ENCODE data around the gene GRIK3.

GRIK3 gene

DNA sequence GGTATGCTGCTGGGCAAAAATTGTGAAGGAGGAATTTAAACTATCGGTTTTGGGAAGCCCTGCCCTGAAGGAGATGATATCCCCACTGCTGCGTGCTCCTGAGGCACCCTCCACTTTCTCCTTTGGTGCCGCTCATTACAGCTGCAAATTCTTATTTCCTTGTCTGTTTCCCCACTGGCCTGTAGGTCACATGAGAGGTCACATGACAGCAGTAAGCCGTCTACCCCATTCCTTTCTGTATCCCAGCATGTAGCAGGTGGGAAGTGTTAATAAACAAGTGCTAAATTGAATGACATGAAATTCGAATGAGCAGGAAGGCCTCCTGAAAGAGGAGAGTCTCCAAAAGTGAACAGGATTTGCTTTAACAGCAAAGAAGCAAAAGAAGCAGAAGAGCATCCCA, 58.7 kb downstream of the GRIK3 start:
- no peak for DNase-seq

DNA sequence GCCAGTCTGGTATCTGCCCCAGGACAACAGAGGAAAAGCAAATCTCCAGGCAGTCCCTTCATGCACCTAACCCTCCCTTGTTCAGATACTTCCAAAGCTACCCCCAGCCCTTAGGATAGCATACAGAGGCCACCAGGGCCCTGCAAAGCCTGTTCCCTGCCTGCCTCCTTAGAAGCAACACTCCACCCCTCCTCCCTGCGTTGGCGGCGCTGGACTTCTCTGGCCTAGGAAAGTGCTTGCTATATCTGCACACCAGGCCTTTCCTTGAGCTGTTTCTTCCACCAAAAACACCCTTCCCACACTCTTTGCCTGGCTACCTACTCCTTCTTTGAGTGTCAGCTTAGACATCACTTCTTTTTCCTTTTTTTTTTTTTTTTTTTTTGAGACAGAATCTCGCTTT, 61.3 kb downstream of the GRIK3 start:
- DNase-seq: no peak

DNA sequence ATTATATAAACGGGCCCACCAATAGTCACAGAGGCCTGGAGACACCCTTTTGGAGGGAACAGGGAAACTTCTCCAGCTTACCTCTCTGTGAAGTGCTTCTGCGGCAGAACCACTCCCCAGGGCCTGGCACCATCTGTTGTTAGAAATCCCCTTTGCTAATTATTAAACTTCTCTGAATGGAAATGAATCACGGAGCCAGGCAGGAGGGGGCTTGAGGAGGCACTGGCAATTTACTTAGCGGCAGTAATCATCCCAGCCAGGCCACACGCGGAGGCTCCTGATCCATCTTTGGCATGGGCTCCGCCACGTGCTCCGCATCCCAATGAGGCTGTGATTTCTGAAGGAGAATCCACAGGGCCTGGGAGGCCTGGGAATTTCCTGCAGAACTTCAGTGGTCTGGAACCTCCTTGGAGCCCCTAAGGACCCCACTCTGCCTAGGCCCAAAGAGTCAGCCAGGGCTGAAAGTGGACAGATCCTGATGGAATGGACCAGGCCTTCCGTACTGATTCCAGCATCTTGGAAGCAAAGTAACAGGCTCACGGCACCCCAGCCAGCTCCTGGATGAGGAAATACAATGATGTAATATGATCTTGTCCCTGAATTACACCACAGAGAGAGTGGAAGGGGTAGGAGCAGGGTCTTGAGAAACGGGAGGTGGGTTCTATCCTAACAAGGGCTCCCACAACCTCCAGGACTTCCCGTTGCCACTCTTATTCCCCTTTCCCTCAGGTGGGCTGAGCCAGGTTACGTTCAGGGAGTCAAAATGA, 62.3 kb downstream of the GRIK3 start:
- DNase-seq: no peak

DNA sequence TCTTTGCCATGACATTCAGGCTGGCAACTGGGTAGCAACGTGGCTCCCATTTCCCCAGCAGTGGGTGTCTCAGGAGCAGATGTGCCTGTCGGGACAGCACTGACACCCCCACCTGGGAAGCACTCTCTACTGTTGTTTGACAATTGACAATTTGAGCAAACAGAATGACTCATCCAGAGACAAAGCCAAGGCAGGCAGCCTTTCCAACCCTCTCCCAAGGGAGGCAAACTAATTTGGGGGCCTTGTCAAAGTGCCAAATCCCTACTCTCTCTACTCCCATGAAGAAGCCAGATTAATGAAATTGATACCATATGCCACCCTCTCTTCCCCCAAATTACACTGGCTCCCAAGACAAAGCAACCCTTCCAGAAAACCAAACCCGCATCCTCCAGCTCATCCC, 65.6 kb downstream of the GRIK3 start:
- DNase-seq: no peak

DNA sequence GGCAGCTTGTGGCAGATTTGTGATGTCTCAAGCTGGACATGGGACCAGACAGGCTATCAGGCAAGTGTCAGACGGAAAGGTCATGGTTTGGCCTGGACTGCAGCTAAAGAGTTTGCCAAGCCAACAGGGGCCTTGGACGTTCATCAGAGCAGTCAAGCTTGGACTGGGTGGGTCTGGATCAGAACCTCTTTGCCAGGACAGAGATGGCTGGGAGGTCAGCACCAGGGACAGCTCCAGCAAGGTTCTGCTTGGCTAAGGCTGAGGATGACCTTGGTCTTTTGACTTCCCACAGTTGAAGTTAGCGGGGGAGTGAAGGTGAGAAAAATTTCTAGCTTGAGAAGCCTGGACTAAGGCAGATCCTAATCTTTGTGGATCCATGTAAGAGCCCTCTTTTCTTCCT, 68.1 kb downstream of the GRIK3 start:
- no peak for DNase-seq

DNA sequence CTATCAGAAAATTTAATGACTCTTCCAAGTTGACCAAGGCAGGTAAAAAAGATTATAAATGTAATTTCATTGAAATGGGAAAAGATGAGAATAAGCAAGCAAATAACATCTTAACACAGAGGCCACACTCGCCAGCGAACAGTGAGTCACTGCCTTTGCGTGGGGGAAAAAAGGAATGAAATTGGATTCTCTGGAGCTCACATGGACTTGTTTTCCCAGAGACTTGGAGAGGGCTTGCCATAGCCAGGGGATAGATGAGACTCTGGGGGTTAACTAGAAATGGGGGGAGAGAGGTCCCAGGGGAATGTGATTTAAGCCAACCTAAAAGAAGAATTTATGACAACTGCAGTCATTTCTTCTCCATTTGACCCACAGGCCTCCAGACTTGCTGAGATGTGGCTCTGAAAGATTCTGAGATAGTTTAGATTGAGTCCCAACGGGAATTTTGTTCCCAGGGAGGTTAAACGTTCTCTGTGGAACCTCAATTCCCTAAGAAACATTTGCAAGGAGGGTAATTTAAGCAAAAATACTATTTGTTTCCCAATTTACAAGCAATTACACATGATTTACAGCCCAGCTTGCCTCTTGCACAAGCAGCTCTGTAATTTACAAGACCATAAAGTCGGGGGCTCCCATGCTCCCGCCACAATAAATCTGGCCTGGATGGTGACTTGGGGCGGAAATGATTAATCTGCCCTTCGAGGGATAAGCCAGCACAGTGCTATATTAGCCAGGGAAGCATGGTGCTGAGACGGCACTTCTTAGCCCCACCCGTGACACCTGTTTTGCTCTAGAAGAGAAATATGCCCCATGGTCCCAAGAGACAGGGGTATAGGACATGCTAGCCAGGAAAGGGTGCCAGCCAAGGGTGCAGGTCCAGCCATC, 68.8 kb downstream of the GRIK3 start:
- DNase-seq: no peak

DNA sequence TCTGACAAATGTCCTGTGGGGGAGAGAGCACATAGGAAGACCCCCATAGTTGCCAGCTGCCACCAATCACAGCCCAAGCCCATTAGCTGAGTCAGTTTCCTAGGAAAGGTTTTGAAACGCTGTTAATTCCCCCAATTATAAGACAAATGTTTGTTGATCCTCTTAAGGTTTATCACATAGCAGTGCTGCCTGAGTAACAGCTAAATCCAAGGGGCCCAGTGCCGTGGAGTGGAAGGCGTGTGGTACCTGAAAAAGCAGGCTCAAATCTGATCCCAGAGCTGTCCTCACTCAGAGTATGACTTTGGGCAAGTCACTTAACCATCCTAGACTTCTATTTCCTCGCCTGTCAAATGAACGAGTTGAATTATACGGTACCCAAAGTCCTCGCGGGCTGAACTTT, 69.5 kb downstream of the GRIK3 start:
- no peak for DNase-seq

DNA sequence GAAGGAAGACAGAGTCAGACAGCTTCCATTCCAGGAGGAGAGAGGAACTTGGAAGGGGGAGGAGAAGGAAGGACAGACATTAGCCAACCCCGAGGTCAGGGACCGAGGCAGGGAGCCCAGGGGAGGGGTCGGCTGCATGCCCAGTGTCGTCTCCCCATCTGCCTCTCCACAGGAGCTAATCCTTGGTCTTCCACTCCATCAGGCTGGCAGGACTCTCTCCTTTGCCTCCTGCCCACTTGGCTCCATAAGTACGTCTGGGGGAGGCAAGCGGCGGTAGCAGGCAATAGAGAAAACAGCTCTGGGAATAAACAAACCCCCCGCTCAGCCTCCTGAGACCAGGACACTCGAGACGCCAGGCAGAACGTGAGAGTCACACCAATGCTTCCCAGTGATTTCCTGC, 71.3 kb downstream of the GRIK3 start:
- no peak for DNase-seq

DNA sequence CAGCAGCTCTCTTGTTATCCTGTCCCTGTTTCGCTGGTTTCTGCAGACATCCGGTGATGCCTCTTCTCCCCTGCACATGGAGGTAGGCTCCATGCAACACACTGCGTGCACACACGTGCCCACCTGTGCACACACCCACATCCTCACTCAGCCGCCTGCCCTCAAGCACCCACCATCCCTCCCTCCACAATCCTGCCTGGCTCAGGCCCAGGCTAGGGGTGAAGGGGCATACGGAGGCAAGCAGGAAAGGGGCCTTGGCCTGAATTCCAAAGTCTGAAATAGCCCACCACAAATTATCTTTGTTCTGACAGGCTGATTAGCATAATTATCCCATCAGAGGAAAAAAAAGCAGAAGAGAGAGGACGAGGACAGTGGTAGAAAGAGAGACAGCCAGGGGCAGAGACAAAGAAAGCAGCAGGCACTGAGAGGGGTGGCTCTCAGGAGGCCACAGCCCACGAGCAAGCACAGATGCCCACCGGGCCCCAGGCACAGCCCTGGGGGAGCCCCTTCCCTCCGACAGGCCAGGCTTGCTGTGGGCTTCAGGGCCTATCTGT, 73.2 kb downstream of the GRIK3 start:
- DNase-seq: no peak

DNA sequence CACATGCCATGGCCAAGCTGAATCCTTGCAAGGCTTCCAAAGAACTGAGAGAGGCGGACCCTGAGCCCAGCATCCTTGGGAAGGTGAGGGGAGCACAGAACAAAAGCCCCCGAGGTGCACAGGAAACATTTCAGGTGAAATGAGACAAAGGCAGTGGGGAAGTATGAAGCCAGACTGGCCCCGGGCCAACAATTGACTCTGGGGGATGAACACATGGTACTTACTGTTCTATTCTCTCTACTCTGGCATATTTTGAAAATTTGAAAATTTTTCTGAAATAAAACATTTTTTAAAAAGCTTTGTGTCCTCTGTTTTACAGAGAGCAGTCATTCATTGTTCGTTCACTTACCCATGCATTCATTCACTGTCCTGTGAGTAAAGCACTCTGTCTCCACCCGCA, 77.7 kb downstream of the GRIK3 start:
- no peak for DNase-seq

DNA sequence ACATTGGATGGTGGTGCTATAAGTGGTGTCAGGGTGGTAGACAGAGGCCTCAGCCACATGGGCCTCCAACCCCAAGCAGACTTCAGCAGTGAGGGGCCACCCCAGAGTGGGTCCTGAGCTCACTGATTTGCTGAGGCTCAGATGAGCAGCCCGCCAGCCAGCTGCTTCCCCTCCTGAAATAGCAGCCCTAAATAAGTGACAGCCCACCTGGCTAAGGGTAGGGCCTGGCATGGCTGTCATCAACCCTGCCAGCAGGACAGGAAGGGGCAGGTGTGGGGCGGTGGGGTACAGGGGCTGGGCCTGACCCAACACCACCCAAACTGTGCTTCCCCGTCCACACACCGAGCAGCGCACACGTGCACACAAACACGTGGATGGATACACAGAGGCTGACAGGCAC, 79.3 kb downstream of the GRIK3 start:
- DNase-seq: no peak

DNA sequence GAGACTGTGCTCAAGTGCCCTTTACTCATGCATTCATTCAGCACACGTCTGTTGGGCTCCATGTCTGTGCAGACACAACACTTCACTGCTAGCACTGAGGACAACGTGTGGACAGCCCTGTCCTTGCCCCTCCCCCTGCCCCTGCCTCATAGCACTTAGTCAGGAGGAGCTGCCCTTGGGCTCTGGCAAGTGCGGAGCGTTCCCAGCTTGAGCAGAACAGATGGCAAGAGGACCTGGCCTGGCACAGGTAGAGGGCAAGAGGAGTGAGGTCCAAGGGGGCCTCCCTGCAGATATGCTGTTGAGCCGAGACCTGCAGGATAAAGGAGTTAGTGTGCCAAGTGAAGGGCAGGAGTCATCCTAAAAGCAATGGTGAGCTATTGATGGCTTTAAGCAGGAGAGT, 81.3 kb downstream of the GRIK3 start:
- DNase-seq: no peak

DNA sequence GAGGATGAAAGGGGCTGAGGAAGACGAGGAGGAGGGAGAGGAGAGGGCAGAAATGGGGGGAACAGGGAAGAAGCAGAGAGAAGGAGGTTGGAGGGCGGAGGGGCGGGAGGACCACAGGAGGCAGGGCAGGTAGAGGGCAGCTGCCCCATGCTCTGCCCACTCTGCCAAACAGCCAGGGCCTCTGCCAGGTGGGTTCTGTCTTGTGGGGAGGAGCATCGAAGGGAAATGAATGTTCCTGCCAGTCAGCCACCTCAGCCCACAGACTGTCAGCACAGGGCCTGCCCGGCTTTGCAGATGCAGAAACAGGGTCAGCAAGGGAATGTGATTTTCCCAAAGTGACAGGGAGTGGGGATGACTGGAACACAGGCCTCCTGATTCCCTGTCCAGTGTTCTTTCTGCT, 82.6 kb downstream of the GRIK3 start:
- DNase-seq: no peak

DNA sequence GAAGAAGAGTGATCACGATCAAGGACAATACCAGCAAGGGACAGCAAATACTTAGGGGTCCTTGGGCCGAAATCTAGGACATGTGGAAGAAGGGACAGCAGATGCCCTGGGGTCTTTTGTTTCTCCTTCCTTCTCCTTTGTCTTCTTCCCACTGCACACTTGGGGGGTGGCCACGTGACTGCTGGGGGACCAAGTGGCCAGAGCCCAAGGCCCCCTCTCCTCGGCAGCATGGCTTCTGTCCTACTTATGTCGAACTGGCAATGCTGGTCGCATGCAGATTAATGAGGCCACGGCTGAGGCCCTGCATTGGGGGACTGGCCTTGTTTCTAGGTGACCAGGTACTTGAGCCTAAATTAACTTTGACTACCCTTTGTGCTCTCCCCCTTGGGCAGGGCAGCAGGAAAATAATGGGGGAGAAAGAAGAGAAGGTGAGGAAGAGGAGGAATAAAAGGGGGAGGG, 83.0 kb downstream of the GRIK3 start:
- no peak for DNase-seq

DNA sequence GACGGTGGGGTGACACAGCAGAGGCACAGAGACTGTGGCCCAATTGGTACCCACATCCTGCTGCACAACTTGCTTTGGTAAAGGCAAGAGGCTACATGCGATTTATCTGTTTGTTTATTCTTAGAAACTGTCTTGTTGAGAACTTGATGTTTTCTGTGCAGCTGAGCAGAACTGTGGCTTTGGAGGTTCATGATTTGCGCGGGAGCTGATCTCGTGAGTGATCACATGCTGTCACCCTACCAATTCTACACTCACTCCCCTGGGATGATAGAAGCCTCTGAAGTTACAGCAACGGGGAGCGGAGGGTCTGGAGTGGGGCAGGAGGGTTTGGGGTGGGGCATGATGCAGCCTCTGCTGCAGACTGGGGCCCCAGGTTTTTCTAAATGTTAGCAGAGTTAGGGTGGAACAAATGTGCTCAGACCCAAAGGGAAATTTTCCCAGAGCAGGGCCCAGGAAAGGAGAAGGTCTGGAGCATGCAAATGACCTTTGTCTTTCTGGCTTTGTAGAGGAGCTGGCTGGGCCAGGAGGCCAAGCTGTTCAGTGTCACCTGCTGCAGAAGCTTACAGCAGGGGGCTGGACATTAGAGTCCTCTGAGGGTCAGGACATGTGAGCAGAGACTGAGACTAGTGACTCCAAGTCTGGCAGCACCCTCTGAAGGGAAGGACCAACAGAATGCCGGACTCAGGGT, 83.6 kb downstream of the GRIK3 start:
- DNase-seq: no peak

DNA sequence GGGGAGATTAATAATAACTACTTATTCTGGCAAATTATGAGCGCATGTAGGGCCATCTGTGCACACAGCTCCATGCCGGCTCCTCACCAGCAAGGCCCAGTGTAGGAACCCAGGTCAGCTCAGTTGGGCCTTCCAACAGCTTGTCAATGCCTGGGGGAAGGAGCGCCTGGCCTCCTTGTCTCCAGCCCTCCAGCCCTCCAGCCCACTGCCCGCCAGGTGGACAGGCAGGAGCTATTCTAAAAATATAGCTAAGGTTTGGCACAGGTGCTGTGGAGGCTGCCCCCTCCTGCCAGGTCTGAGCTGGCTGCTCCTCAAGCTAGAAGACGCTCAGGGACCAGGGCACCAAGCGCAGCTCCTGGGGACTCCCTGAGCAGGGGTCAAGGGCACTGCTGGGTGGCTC, 85.7 kb downstream of the GRIK3 start:
- DNase-seq: no peak

DNA sequence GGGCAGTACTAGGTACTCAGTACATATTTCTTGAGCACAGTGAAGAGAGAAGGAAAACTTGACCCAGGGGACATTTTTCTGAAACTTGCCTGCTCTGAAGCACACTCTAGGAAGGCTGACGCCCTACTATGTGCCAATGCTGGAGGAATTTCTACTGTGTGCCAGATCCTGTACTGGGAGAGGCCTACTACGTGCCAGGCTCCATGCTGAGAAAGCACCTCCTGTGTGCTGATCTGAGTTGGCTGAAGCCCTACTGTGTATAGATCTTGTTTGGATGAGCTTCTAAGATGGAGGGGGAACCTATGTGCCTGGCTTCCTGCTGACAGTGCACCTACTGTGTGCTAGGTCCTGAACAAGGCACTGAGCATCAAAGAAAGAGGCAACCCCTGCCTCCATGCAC, 86.2 kb downstream of the GRIK3 start:
- no peak for DNase-seq

DNA sequence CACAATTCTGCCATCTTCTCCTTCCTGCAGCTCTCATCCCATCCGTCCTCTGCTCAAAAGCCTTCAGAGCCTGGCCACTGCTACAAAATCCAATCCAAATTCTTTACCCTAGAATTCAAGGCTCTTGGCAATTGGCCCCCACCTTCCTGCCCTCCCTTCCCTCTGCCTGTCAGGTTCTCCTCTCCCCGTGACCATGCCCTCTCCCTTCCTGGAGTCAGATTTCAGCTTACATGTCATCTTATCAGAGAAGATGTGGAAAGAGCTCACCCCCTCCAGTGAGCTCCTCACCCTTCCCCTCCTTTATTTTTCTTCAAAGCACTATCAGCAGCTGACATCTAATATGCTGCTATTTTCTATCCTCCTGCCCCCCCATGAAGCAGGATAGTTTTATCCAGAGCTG, 86.9 kb downstream of the GRIK3 start:
- DNase-seq: no peak

DNA sequence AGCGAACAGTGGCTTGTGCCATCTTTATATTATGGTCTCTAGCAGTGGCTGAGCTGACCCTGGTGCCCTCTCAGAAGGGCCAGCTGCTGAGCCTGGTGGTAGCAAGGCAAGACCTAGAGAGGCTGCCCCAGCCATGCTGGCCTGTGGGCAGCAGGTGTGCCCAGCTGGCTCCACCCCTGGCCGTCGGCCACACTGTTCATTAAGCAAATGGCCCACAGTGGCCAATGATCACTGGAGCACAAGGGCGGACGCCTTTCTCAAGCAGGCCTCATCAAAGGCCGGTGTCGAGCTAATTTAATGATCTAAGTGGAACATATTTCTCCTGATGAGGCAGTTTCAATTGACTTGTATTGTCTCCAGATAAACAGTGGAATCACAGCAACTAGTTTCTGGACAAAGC, 89.4 kb downstream of the GRIK3 start:
- no peak for DNase-seq

DNA sequence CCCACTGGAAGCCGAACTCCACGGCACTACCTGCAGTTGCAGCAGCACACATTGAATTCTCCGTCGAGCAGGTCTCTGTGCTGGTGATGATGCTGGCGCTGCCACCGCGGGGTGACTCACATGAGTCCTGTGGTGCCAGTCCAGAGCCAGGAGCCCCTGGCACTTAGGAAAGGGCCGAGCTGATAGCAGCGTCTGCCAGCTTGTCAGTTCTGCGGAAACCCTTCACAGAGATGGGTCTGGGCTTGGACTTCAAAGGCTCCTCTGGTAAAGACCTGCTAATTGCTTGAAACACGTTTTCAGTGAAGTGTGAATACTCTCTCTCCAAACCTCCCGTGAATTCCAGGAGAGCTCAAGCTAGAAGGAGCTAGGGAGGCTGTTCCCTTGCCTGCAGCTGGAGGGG, 92.2 kb downstream of the GRIK3 start:
- no peak for DNase-seq

DNA sequence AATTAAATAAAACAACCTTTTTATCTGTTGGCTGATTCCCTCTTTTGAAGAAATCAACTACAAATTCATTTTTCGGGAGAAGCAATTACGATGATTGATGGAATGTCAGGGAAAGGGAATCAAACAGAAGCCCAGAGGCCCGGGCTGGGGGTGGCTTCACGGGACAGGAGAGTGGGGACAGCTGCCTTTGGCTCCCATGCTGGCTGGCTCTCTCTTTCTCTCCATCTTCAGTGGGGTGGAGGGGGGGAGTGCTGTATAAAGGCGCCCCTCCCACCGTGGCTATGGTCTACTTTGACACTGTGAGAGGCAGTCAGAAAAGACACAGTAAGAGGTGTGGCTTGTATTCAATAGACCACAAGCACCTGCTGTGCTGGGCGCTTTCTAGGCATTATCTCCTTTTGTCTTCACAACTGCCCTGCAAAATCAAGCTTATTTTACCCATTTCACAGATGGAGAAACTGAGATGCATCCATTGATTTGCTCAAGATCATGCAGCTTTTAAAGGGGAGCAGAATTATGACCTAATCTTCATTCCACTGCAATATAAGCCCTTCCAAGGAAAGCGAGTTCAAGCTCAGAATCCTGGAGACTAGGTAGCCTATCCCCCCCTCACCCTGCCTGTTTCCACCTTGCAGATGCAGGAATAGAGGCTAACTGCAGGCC, 92.9 kb downstream of the GRIK3 start:
- no peak for DNase-seq

DNA sequence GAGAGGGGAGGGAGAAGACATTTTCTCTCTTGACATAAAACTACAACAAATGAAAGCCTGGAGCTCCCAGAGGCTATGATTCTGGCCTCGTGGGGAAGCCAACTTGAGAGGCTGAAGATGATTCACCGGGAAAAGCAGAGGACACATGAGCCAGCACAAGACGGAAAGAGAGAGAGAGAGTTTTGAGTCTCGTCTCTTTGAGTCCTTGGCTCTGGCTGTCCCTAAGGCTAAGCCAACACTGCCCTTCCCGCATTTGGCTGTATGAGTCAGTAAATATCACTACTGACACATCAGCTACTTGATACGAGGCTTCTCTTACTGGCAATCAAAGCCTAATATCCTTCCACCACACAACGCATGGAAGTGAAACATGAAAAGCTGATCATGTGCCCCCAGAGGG, 95.5 kb downstream of the GRIK3 start:
- no peak for DNase-seq

DNA sequence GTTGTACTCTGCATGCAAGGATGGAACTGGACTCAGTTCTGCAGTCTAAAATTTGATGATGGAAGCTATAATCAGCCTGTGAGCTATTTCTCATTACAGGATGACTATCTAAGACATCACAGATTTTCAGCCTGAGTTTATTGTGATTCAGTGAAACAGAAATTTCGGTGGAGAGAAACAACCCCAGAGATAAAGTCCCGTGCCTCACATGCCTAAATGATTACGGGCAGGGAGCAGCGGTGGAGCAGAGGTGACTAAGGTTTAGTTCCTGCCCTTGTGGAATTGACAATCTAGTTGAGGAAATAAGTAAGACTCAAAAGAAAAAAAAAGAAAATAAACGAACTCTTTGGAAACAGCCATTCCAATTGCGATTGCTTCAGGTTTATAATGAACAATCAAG, 96.9 kb downstream of the GRIK3 start:
- DNase-seq: no peak
